Mesenchymal stem cell (in vitro differentiated cells and primary cell): ENCODE results near the gene PKN3.

Experiments used
- DNase-seq: peaks from one replicate; pipeline ENCODE4 v3.0.0-alpha.2; 2013
- H2AFZ ChIP-seq: one replicate; pipeline ENCODE4 v1.6.1; 2013; ENCODE audit warnings: low read depth, mild to moderate bottlenecking, control low read depth, inconsistent platforms, low read length, moderate library complexity
- H2AK5ac ChIP-seq: 2 replicates; pipeline ENCODE4 v1.6.1; 2013; ENCODE audit warnings: low read length, moderate library complexity, mild to moderate bottlenecking, inconsistent platforms; ENCODE audit not compliant: severe bottlenecking
- H2BK120ac ChIP-seq: one replicate; pipeline ENCODE4 v1.6.1; 2013; ENCODE audit warnings: low read depth, mild to moderate bottlenecking, inconsistent platforms, low read length, moderate library complexity
- H2BK12ac ChIP-seq, 2 experiments: one replicate each; pipeline ENCODE4 v1.6.1; 2013; ENCODE audit warnings: inconsistent platforms in 2 of 2, low read length in 2 of 2, mild to moderate bottlenecking in 2 of 2, moderate library complexity in 2 of 2, control low read depth in 1 of 2
- H2BK15ac ChIP-seq: one replicate; pipeline ENCODE4 v1.6.1; 2013; ENCODE audit warnings: mild to moderate bottlenecking, low read depth, inconsistent platforms; ENCODE audit not compliant: poor library complexity, severe bottlenecking
- H2BK5ac ChIP-seq: 2 replicates; pipeline ENCODE4 v1.6.1; 2013; ENCODE audit warnings: low read depth, mild to moderate bottlenecking, low read length, control low read depth, inconsistent platforms; ENCODE audit not compliant: poor library complexity, severe bottlenecking
- H3K14ac ChIP-seq, 2 experiments: one replicate each; pipeline ENCODE4 v1.6.1; 2013; ENCODE audit warnings: inconsistent platforms in 2 of 2, low read length in 2 of 2, control low read depth in 1 of 2, mild to moderate bottlenecking in 1 of 2, moderate library complexity in 1 of 2
- H3K18ac ChIP-seq, 2 experiments: one replicate each; pipeline ENCODE4 v1.6.1; 2013; ENCODE audit warnings: inconsistent platforms in 2 of 2, low read length in 2 of 2, control low read depth in 1 of 2, low read depth in 1 of 2, mild to moderate bottlenecking in 1 of 2
- H3K23ac ChIP-seq, 2 experiments: one replicate each; pipeline ENCODE4 v1.6.1; 2013; ENCODE audit warnings: inconsistent platforms in 2 of 2, low read length in 2 of 2, mild to moderate bottlenecking in 2 of 2, moderate library complexity in 2 of 2, control low read depth in 1 of 2
- H3K27ac ChIP-seq: 2 replicates; pipeline ENCODE4 v1.5.1; 2013; ENCODE audit warnings: mild to moderate bottlenecking, moderate library complexity, low read length, control low read depth, inconsistent platforms; ENCODE audit not compliant: poor library complexity, severe bottlenecking
- H3K27me3 ChIP-seq, 2 experiments: 2 replicates each; pipeline versions ENCODE4 v1.6.1 to v1.7.0; 2013; ENCODE audit warnings: low read length in 2 of 2, mild to moderate bottlenecking in 2 of 2, moderate library complexity in 2 of 2, control low read depth in 1 of 2, inconsistent platforms in 1 of 2; ENCODE audit not compliant: control insufficient read depth in 1 of 2, insufficient read depth in 1 of 2
- H3K36me3 ChIP-seq, 2 experiments: 2 replicates each; pipeline versions ENCODE4 v1.6.1 to v1.7.0; 2013; ENCODE audit warnings: low read length in 2 of 2, control low read depth in 1 of 2, inconsistent platforms in 1 of 2, low read depth in 1 of 2, mild to moderate bottlenecking in 1 of 2; ENCODE audit not compliant: insufficient read depth in 2 of 2, control insufficient read depth in 1 of 2
- H3K4ac ChIP-seq, 2 experiments: one replicate each; pipeline ENCODE4 v1.6.1; 2013; ENCODE audit warnings: inconsistent platforms in 2 of 2, low read length in 2 of 2, mild to moderate bottlenecking in 2 of 2, moderate library complexity in 2 of 2, control low read depth in 1 of 2, low read depth in 1 of 2
- H3K4me1 ChIP-seq: 2 replicates; pipeline ENCODE4 v1.6.1; 2013; ENCODE audit warnings: low read depth, low read length, control low read depth; ENCODE audit not compliant: control insufficient read depth, insufficient read depth
- H3K4me2 ChIP-seq: 2 replicates; pipeline ENCODE4 v1.6.1; 2013; ENCODE audit warnings: low read length, mild to moderate bottlenecking, inconsistent platforms; ENCODE audit not compliant: poor library complexity, severe bottlenecking
- H3K4me3 ChIP-seq, 2 experiments: 2 replicates each; pipeline versions ENCODE4 v1.5.1 to v1.7.0; 2013; ENCODE audit warnings: low read length in 2 of 2, mild to moderate bottlenecking in 2 of 2, control low read depth in 1 of 2, low read depth in 1 of 2; ENCODE audit not compliant: insufficient read depth in 1 of 2
- H3K79me1 ChIP-seq: replicated peaks from 2 replicates; pipeline ENCODE4 v1.6.1; 2013; ENCODE audit warnings: mild to moderate bottlenecking, control low read depth, low read length, inconsistent platforms; ENCODE audit not compliant: poor library complexity, severe bottlenecking
- H3K9ac ChIP-seq: 2 replicates; pipeline ENCODE4 v1.7.0; 2013; ENCODE audit warnings: mild to moderate bottlenecking, low read length, moderate library complexity
- H3K9me3 ChIP-seq: 2 replicates; pipeline ENCODE4 v1.7.0; 2013; ENCODE audit warnings: mild to moderate bottlenecking, low read length; ENCODE audit not compliant: control insufficient read depth
- H4K8ac ChIP-seq: one replicate; pipeline ENCODE4 v1.6.1; 2013; ENCODE audit warnings: inconsistent platforms, mild to moderate bottlenecking, low read length, moderate library complexity
- H4K91ac ChIP-seq: one replicate; pipeline ENCODE4 v1.6.1; 2013; ENCODE audit warnings: mild to moderate bottlenecking, low read length, inconsistent platforms
- WGBS: methylation state at CpG from one replicate; pipeline ENCODE4 v1.1.7; 2013; ENCODE audit warnings: mixed read lengths; 5-methylcytosine and 5-hydroxymethylcytosine counted together

PKN3 gene

GRCh38 chr9:128743421-128743820, 41.1 kb downstream of the PKN3 start:
- Histone ChIP-seq H3K79me1 (no peaks in the 10 kb centered on the region), H4K8ac (no peak overlapping the region), H3K4ac (no peak overlapping the region), H3K23ac (no peak overlapping the region), H2BK120ac (no peak overlapping the region), H3K4me1 (no peaks in the 10 kb centered on the region), H2BK5ac (no peak overlapping the region), H2BK15ac (no peak overlapping the region), H3K27me3 (no peaks in the 10 kb centered on the region), H3K27ac (no peak overlapping the region), H2AK5ac (no peak overlapping the region), H3K9me3 (no peaks in the 10 kb centered on the region), H4K91ac (no peak overlapping the region), H3K9ac (no peak overlapping the region), H2BK12ac (no peak overlapping the region), H3K14ac (no peak overlapping the region), H3K4me2 (no peak overlapping the region), H3K18ac (no peak overlapping the region), H2AFZ (no peak overlapping the region), H3K4me3 (no peak overlapping the region), H3K36me3 (peaks cover 25 to 45% of the 10 kb centered on the region in 2 experiments)
- 100% methylated on average over 1 of the region's 1 CpG for WGBS
- DNase-seq = no peak

- H4K91ac ChIP-seq = no peak overlapping the region
- no peak overlapping the region for H2BK120ac ChIP-seq
- H3K23ac ChIP-seq = no peak overlapping the region
- H3K27me3 ChIP-seq = no peaks in the 10 kb centered on the region
- H3K4me1 ChIP-seq = no peaks in the 10 kb centered on the region
- no peak overlapping the region for H2BK5ac ChIP-seq
- H2AK5ac ChIP-seq = no peak overlapping the region
- no peak overlapping the region for H3K4me3 ChIP-seq
- no peak overlapping the region for H2AFZ ChIP-seq
- no CpG with 5 or more reads among the region's 1 CpG for WGBS
- H3K4me2 ChIP-seq = no peak overlapping the region
- no peak overlapping the region for H3K18ac ChIP-seq
- no peak overlapping the region for H2BK12ac ChIP-seq
- no peak overlapping the region for H4K8ac ChIP-seq
- H3K27ac ChIP-seq = no peak overlapping the region
- no peaks in the 10 kb centered on the region for H3K79me1 ChIP-seq
- H3K14ac ChIP-seq = no peak overlapping the region
- H3K36me3 ChIP-seq = peaks cover 25 to 39% of the 10 kb centered on the region in 2 experiments
- no peak overlapping the region for H3K9ac ChIP-seq
- no peaks in the 10 kb centered on the region for H3K9me3 ChIP-seq
- H3K4ac ChIP-seq = no peak overlapping the region
- H2BK15ac ChIP-seq = no peak overlapping the region
- DNase-seq = no peak
Measured at GRCh38 chr9:128747241-128747640, 44.9 kb downstream of the PKN3 start.

- no peaks in the 10 kb centered on the region for H3K4me1 ChIP-seq
- no peak overlapping the region for H2BK12ac ChIP-seq
- H3K36me3 ChIP-seq = peaks cover 49 to 58% of the 10 kb centered on the region in 2 experiments
- no peak overlapping the region for H2AFZ ChIP-seq
- no peak overlapping the region for H3K4ac ChIP-seq
- no peak overlapping the region for H3K9ac ChIP-seq
- 96% methylated on average over 22 of the region's 22 CpGs for WGBS
- no peak overlapping the region for H4K91ac ChIP-seq
- H2BK15ac ChIP-seq = no peak overlapping the region
- H2BK120ac ChIP-seq = no peak overlapping the region
- H2BK5ac ChIP-seq = no peak overlapping the region
- H3K27ac ChIP-seq = no peak overlapping the region
- no peak for DNase-seq
- no peak overlapping the region for H4K8ac ChIP-seq
- peaks cover 12% of the 10 kb centered on the region for H3K79me1 ChIP-seq
- no peaks in the 10 kb centered on the region for H3K9me3 ChIP-seq
- H3K18ac ChIP-seq = no peak overlapping the region
- H3K4me3 ChIP-seq = no peak overlapping the region
- H3K27me3 ChIP-seq = no peaks in the 10 kb centered on the region
- H3K23ac ChIP-seq = no peak overlapping the region
- no peak overlapping the region for H3K14ac ChIP-seq
- H2AK5ac ChIP-seq = no peak overlapping the region
- H3K4me2 ChIP-seq = no peak overlapping the region
Measured at GRCh38 chr9:128750926-128751595, 48.8 kb downstream of the PKN3 start.

- Histone ChIP-seq H4K91ac (no peak overlapping the region), H4K8ac (no peak overlapping the region), H3K4me2 (no peak overlapping the region), H3K9me3 (no peaks in the 10 kb centered on the region), H3K27me3 (no peaks in the 10 kb centered on the region), H3K4me1 (no peaks in the 10 kb centered on the region), H2BK120ac (no peak overlapping the region), H3K9ac (no peak overlapping the region), H3K27ac (no peak overlapping the region), H3K4me3 (no peak overlapping the region), H3K36me3 (peaks cover 48 to 49% of the 10 kb centered on the region in 2 experiments), H2BK15ac (no peak overlapping the region), H3K14ac (no peak overlapping the region), H2BK5ac (no peak overlapping the region), H2AFZ (no peak overlapping the region), H3K4ac (no peak overlapping the region), H3K23ac (no peak overlapping the region), H2AK5ac (no peak overlapping the region), H3K79me1 (peaks cover 15% of the 10 kb centered on the region), H2BK12ac (no peak overlapping the region), H3K18ac (no peak overlapping the region)
- WGBS = 94% methylated on average over 16 of the region's 16 CpGs
- DNase-seq = no peak
Measured at GRCh38 chr9:128753627-128754026, 51.3 kb downstream of the PKN3 start.
